K562 (cell line): Measurements from ENCODE around the gene SKIC8. TPM values are rescaled to one million over a fixed set of nuclear protein-coding genes. Genes with fewer than 3 reads are reported as not detected.

ENCODE experiments used
- BHLHE40 ChIP-seq: IDR thresholded peaks from 2 replicates; pipeline ENCODE4 v1.6.1; 2011; ENCODE audit warnings: low read length, improper control_type of control experiment
- CHD7 ChIP-seq: fragments of 200-600 bp; sonication (generic); IDR thresholded peaks from one replicate; pipeline ENCODE4 v1.6.1; 2012; ENCODE audit warnings: mild to moderate bottlenecking, low read depth, low read length, inconsistent platforms
- polyA plus RNA-seq, 8 experiments: library from polyadenylated mRNA; depleted of rRNA in 4 of 8; stranded (reverse) in 5 of 8; unstranded in 3 of 8; fragments of >200 nt; fragmentation: Nextera tagmentation in 2 of 8; fragmentation: Illumina TruSeq in 1 of 8; extraction: Ambion mirVana in 2 of 8; extraction: Trizol in 1 of 8; gene quantifications; 2 replicates each; pipeline versions ENCODE4 v1.2.1 to v1.2.3, GENCODE V29; 2011 to 2014; ENCODE audit warnings: inconsistent platforms in 1 of 8, missing spikeins in 1 of 8
- total RNA-seq, 7 experiments: library from RNA; depleted of rRNA in 6 of 7; stranded (reverse); fragments of >200 nt in 6 of 7; fragmentation: Illumina TruSeq in 2 of 7; extraction: Trizol in 2 of 7; gene quantifications; 2 replicates each; pipeline versions ENCODE4 v1.2.1 to v1.2.3, GENCODE V29; 2011 to 2021; ENCODE audit warnings: low replicate concordance in 1 of 7
- TF ChIP-seq, protein P1 (sequence below), 3 experiments: IDR thresholded peaks in 2 of 3; conservative IDR thresholded peaks in 1 of 3; 2 replicates each; pipeline ENCODE4 v1.5.1; 2011 to 2012; ENCODE audit warnings: low read length in 3 of 3, mild to moderate bottlenecking in 3 of 3, control low read depth in 2 of 3, improper control_type of control experiment in 1 of 3, inconsistent platforms in 1 of 3, low read depth in 1 of 3, mixed read lengths in 1 of 3, moderate library complexity in 1 of 3; ENCODE audit not compliant: insufficient read depth in 2 of 3

The SKIC8 gene
- total and polyA plus RNA-seq, 9 of the 15 experiments (the other 6 are each of a cell fraction or from before 2014, with no cell fraction given) = 79.5 to 389 (median 146) TPM

GRCh38 chr15:78315686-78316282, 16.4 kb upstream of the SKIC8 start (continued):
- TF ChIP-seq CHD7 (no peak), BHLHE40 (no peak)
- TF ChIP-seq, protein P1, sequence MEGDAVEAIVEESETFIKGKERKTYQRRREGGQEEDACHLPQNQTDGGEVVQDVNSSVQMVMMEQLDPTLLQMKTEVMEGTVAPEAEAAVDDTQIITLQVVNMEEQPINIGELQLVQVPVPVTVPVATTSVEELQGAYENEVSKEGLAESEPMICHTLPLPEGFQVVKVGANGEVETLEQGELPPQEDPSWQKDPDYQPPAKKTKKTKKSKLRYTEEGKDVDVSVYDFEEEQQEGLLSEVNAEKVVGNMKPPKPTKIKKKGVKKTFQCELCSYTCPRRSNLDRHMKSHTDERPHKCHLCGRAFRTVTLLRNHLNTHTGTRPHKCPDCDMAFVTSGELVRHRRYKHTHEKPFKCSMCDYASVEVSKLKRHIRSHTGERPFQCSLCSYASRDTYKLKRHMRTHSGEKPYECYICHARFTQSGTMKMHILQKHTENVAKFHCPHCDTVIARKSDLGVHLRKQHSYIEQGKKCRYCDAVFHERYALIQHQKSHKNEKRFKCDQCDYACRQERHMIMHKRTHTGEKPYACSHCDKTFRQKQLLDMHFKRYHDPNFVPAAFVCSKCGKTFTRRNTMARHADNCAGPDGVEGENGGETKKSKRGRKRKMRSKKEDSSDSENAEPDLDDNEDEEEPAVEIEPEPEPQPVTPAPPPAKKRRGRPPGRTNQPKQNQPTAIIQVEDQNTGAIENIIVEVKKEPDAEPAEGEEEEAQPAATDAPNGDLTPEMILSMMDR (IDR thresholded peaks at IDR 0.05 in 2 of 3, conservative IDR thresholded peaks at IDR 0.05 in 1 of 3; ENCODE audit: insufficient read depth in 2 of 3, low read depth in 1 of 3, low read length in 3 of 3) = peak; percentile 51 to 68 (median 56)
